BLaER1 (cell line): ENCODE measurements around the gene SEC61A1.

Experiments
- H3K27ac ChIP-seq: shearing (Covaris generic); formaldehyde crosslinking; 2 replicates; pipeline ENCODE4 v1.8.1; 2022
- H3K27me3 ChIP-seq: shearing (Covaris generic); formaldehyde crosslinking; 2 replicates; pipeline ENCODE4 v1.8.1; 2022
- H3K36me3 ChIP-seq: shearing (Covaris generic); formaldehyde crosslinking; 2 replicates; pipeline ENCODE4 v1.8.1; 2022
- H3K4me1 ChIP-seq: shearing (Covaris generic); formaldehyde crosslinking; 2 replicates; pipeline ENCODE4 v1.8.1; 2022
- H3K4me2 ChIP-seq: shearing (Covaris generic); formaldehyde crosslinking; 2 replicates; pipeline ENCODE4 v1.8.1; 2022
- H3K4me3 ChIP-seq: shearing (Covaris generic); formaldehyde crosslinking; 2 replicates; pipeline ENCODE4 v1.8.1; 2022
- H3K9ac ChIP-seq: shearing (Covaris generic); formaldehyde crosslinking; 2 replicates; pipeline ENCODE4 v1.8.1; 2022
- H3K9me3 ChIP-seq: shearing (Covaris generic); formaldehyde crosslinking; 2 replicates; pipeline ENCODE4 v1.8.1; 2022
- H4K20me1 ChIP-seq: shearing (Covaris generic); formaldehyde crosslinking; 2 replicates; pipeline ENCODE4 v1.8.1; 2022
- Cebpa-rat ChIP-seq: shearing (Covaris generic); IDR thresholded peaks from 2 replicates; pipeline ENCODE4 v1.8.1; 2022

The SEC61A1 gene

GRCh38 chr3:128083396-128083795, 31.2 kb downstream of the SEC61A1 start:
- H3K4me3 ChIP-seq, result no peak overlapping the region
- H3K4me2 ChIP-seq, result no peak overlapping the region
- TF ChIP-seq Cebpa-rat, result no peak
- peaks cover 69% of the 10 kb centered on the region for H4K20me1 ChIP-seq
- no peaks in the 10 kb centered on the region for H3K4me1 ChIP-seq
- H3K27me3 ChIP-seq, result peaks cover under 1% of the 10 kb centered on the region; the same call in 1 of the 2 replicates
- H3K9me3 ChIP-seq, result no peaks in the 10 kb centered on the region
- H3K27ac ChIP-seq, result no peak overlapping the region
- H3K36me3 ChIP-seq, result peaks cover 96% of the 10 kb centered on the region
- no peak overlapping the region for H3K9ac ChIP-seq

- TF ChIP-seq Cebpa-rat, result no peak
- no peak overlapping the region for H3K27ac ChIP-seq
- H3K4me2 ChIP-seq, result no peak overlapping the region
- H4K20me1 ChIP-seq, result peaks cover 69% of the 10 kb centered on the region
- peaks cover 89% of the 10 kb centered on the region for H3K36me3 ChIP-seq
- H3K9me3 ChIP-seq, result no peaks in the 10 kb centered on the region
- H3K4me1 ChIP-seq, result no peaks in the 10 kb centered on the region
- no peak overlapping the region for H3K9ac ChIP-seq
- H3K4me3 ChIP-seq, result no peak overlapping the region
- no peaks in the 10 kb centered on the region for H3K27me3 ChIP-seq
Measured at GRCh38 chr3:128083980-128084674, 31.9 kb downstream of the SEC61A1 start.

- Histone ChIP-seq H3K4me1 (no peaks in the 10 kb centered on the region), H3K27ac (no peak overlapping the region), H3K9ac (no peak overlapping the region), H4K20me1 (peaks cover 69% of the 10 kb centered on the region), H3K4me2 (no peak overlapping the region), H3K9me3 (no peaks in the 10 kb centered on the region), H3K4me3 (no peak overlapping the region), H3K27me3 (no peaks in the 10 kb centered on the region), H3K36me3 (peaks cover 84% of the 10 kb centered on the region)
- no peak for TF ChIP-seq Cebpa-rat
Measured at GRCh38 chr3:128084675-128085021, 32.4 kb downstream of the SEC61A1 start.

DNA sequence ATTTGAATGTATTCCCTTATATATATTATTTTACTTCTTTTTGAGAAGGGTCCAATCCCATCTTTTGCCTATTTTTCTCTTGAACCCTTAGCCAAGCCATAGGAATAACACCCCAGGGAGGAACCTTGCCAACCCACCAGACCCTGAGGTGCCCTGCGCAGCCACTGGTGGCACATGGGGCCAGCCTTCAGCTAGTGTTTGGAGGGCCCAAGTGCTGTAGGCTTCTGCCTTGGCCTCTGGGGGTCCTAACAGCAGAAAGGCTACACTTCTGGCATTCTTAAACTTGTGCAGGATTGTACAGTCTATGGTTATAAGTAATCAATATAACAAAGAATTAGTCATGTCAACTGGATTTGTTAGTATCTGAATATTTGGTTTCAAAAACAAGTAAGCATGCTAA, 36.9 kb downstream of the SEC61A1 start:
- Histone ChIP-seq H3K27me3 (no peaks in the 10 kb centered on the region), H3K9ac (no peak overlapping the region), H3K4me1 (no peaks in the 10 kb centered on the region), H4K20me1 (peaks cover 80% of the 10 kb centered on the region), H3K36me3 (peaks cover 68% of the 10 kb centered on the region), H3K4me2 (no peak overlapping the region), H3K27ac (no peak overlapping the region), H3K4me3 (no peak overlapping the region), H3K9me3 (no peaks in the 10 kb centered on the region)
- no peak for TF ChIP-seq Cebpa-rat

- peaks cover 68% of the 10 kb centered on the region for H3K36me3 ChIP-seq
Measured at GRCh38 chr3:128091586-128091985, 39.3 kb downstream of the SEC61A1 start.

GRCh38 chr3:128094295-128095151, 42.3 kb downstream of the SEC61A1 start:
- no peaks in the 10 kb centered on the region for H3K27me3 ChIP-seq
- H3K36me3 ChIP-seq, result peaks cover 83% of the 10 kb centered on the region
- TF ChIP-seq Cebpa-rat, result no peak
- H4K20me1 ChIP-seq, result peaks cover 63% of the 10 kb centered on the region
- no peaks in the 10 kb centered on the region for H3K9me3 ChIP-seq
- H3K9ac ChIP-seq, result no peak overlapping the region
- no peak overlapping the region for H3K27ac ChIP-seq
- no peak overlapping the region for H3K4me3 ChIP-seq
- H3K4me2 ChIP-seq, result no peak overlapping the region
- H3K4me1 ChIP-seq, result no peaks in the 10 kb centered on the region

More at GRCh38 chr3:128091586-128091985, 39.3 kb downstream of the SEC61A1 start:
- Histone ChIP-seq H3K4me1 (no peaks in the 10 kb centered on the region), H3K9me3 (no peaks in the 10 kb centered on the region), H3K4me2 (no peak overlapping the region), H4K20me1 (peaks cover 75% of the 10 kb centered on the region), H3K9ac (no peak overlapping the region), H3K4me3 (no peak overlapping the region), H3K27ac (no peak overlapping the region), H3K27me3 (no peaks in the 10 kb centered on the region)
- TF ChIP-seq Cebpa-rat, result no peak

GRCh38 chr3:128095222-128095703, 43.0 kb downstream of the SEC61A1 start:
- no peak overlapping the region for H3K9ac ChIP-seq
- H3K4me2 ChIP-seq, result no peak overlapping the region

GRCh38 chr3:128098234-128098633, 46.0 kb downstream of the SEC61A1 start:
- H3K36me3 ChIP-seq, result peaks cover 100% of the 10 kb centered on the region
- no peaks in the 10 kb centered on the region for H3K27me3 ChIP-seq
- peaks cover 61% of the 10 kb centered on the region for H4K20me1 ChIP-seq
- no peaks in the 10 kb centered on the region for H3K4me1 ChIP-seq
- no peak overlapping the region for H3K27ac ChIP-seq
- TF ChIP-seq Cebpa-rat, result no peak
- H3K4me3 ChIP-seq, result no peak overlapping the region
- H3K9me3 ChIP-seq, result no peaks in the 10 kb centered on the region
- no peak overlapping the region for H3K4me2 ChIP-seq
- H3K9ac ChIP-seq, result no peak overlapping the region

More at GRCh38 chr3:128095222-128095703, 43.0 kb downstream of the SEC61A1 start:
- Histone ChIP-seq H3K36me3 (peaks cover 91% of the 10 kb centered on the region), H4K20me1 (peaks cover 61% of the 10 kb centered on the region), H3K4me1 (no peaks in the 10 kb centered on the region), H3K27ac (no peak overlapping the region), H3K9me3 (no peaks in the 10 kb centered on the region), H3K4me3 (no peak overlapping the region), H3K27me3 (no peaks in the 10 kb centered on the region)
- no peak for TF ChIP-seq Cebpa-rat

DNA sequence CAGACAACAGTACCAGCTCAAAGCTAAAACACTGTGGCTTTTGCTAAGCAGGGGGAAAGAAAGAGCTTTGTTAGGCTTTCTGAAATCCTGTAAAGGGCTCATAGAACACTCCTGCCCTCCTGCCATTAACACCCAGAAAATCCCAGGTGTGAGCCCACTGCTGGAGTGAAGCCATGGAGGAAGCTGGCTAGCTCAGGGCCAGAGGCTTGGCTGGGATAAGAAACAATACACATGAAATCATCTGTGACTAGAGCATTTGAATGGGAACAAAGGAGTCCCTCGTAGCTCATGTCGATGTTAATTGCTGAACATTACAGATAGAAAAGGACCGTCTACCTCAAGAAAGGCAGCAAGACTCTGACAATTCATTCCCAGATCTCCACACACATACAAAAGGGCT, 47.9 kb downstream of the SEC61A1 start:
- TF ChIP-seq Cebpa-rat, result no peak
- Histone ChIP-seq H3K9ac (no peak overlapping the region), H3K4me1 (peaks cover 14% of the 10 kb centered on the region), H3K36me3 (peaks cover 96% of the 10 kb centered on the region), H3K4me2 (no peak overlapping the region), H4K20me1 (peaks cover 61% of the 10 kb centered on the region), H3K27ac (no peak overlapping the region), H3K9me3 (no peaks in the 10 kb centered on the region), H3K27me3 (no peaks in the 10 kb centered on the region), H3K4me3 (no peak overlapping the region)

GRCh38 chr3:128100638-128101037, 48.4 kb downstream of the SEC61A1 start:
- Histone ChIP-seq H3K27me3 (no peaks in the 10 kb centered on the region), H3K36me3 (peaks cover 93% of the 10 kb centered on the region), H4K20me1 (peaks cover 61% of the 10 kb centered on the region), H3K9me3 (no peaks in the 10 kb centered on the region), H3K27ac (no peak overlapping the region), H3K9ac (no peak overlapping the region), H3K4me3 (no peak overlapping the region), H3K4me1 (peaks cover 18% of the 10 kb centered on the region), H3K4me2 (no peak overlapping the region)
- no peak for TF ChIP-seq Cebpa-rat
